Activated CD8-positive, alpha-beta memory T cell treated with anti-CD3 and anti-CD28 coated beads, Interleukin-2, amount 10 ng/mL, durations not matched to agents 7 days and 5 days (primary cell): ENCODE data around the gene APCDD1L. TPM values are rescaled to one million over a fixed set of nuclear protein-coding genes. Genes with fewer than 3 reads are reported as not detected.
"Not testable (repeated sequence)": the region's sequence is repeated elsewhere in the genome, so short reads cannot be mapped to it uniquely, and the experiment has no call there.

Experiments used
- ATAC-seq: fragments of 150-1000 bp; cut with Tn5 transposase; one replicate; pipeline ENCODE4 v1.10.0; 2021; ENCODE audit warnings: moderate library complexity
- CTCF ChIA-PET: fragments of 350-600 bp; sonication (Branson Sonifier 250); formaldehyde crosslinking; loops from one replicate; lab custom pipeline; 2021; ENCODE audit warnings: antibody characterized with exemption; lab: Charles Lee
- DNase-seq: peaks from one replicate; pipeline ENCODE4 v3.0.0-alpha.2; 2020
- H3K27ac Mint-ChIP-seq: one replicate; pipeline ENCODE4 v1.8.0; 2021; ENCODE audit warnings: mild to moderate bottlenecking, mixed read lengths
- H3K27me3 Mint-ChIP-seq: one replicate; pipeline ENCODE4 v1.8.0; 2021; ENCODE audit warnings: mixed read lengths
- H3K36me3 Mint-ChIP-seq: one replicate; pipeline ENCODE4 v1.8.0; 2021; ENCODE audit warnings: mild to moderate bottlenecking, mixed read lengths
- H3K4me1 Mint-ChIP-seq: one replicate; pipeline ENCODE4 v1.8.0; 2021; ENCODE audit warnings: mixed read lengths
- H3K4me3 Mint-ChIP-seq: one replicate; pipeline ENCODE4 v1.8.0; 2021; ENCODE audit warnings: mild to moderate bottlenecking, moderate library complexity, mixed read lengths
- H3K9me3 Mint-ChIP-seq: one replicate; pipeline ENCODE4 v1.8.0; 2022; ENCODE audit warnings: low read depth, mixed read lengths
- total RNA-seq, 2 experiments: library from RNA; stranded (reverse); gene quantifications; one replicate each; pipeline ENCODE4 v1.2.3, GENCODE V29; 2021

Gene APCDD1L
- total RNA-seq, 2 experiments from 2014 or later, result not detected

DNA sequence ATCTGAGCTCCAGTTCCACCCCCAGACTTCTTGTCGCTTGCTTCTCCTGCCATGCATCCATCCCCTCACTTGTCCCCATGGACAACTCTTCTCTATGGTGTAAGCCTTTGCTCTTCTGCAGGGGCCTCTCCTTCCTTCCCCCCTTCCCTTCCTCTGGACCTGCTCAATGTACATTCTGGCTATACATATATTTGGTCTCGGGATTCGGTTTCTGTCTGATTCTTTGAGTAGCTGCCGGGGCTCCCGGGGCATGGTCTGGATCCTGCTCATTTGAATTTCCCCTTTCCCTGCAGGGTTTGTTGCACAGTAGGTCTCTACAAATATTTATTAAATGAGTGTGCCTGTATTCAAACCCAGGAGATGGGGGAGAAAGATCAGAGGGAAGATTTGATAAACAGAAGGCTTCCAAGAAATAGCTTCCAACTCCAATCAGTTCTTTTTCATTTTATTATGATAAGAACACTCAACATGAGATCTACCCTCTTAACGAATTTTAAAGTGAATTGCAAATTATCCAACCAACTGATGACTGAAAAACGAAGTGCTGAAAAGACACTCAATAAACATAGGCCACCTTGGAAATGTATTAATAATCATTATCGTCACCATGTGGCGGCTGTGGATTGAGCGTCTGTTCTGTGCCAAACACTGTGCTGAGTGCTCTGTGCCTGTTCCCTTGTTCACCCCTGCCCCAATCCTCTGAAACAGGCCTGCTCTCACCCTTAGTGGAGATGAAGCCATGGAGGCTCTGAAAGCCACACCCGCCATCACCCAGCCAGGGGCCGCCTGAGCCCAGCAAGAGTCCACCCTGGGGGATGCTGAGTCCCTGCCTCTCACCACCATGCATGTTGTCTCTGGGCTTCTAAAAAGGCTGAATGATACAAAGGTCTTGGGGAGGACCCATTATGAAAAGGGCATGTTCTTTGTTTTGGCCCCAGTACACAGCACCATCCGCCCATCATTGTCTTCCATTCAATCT is 34.3 kb upstream of the APCDD1L start:
- Mint-ChIP-seq H3K9me3 (no peaks in the 10 kb centered on the region), H3K27ac (no peak overlapping the region), H3K36me3 (no peaks in the 10 kb centered on the region), H3K27me3 (peaks cover 21% of the 10 kb centered on the region), H3K4me3 (no peak overlapping the region), H3K4me1 (no peaks in the 10 kb centered on the region)
- DNase-seq (peak; percentile 9), ATAC-seq (no peak)
- CTCF ChIA-PET, result no interaction called here

DNA sequence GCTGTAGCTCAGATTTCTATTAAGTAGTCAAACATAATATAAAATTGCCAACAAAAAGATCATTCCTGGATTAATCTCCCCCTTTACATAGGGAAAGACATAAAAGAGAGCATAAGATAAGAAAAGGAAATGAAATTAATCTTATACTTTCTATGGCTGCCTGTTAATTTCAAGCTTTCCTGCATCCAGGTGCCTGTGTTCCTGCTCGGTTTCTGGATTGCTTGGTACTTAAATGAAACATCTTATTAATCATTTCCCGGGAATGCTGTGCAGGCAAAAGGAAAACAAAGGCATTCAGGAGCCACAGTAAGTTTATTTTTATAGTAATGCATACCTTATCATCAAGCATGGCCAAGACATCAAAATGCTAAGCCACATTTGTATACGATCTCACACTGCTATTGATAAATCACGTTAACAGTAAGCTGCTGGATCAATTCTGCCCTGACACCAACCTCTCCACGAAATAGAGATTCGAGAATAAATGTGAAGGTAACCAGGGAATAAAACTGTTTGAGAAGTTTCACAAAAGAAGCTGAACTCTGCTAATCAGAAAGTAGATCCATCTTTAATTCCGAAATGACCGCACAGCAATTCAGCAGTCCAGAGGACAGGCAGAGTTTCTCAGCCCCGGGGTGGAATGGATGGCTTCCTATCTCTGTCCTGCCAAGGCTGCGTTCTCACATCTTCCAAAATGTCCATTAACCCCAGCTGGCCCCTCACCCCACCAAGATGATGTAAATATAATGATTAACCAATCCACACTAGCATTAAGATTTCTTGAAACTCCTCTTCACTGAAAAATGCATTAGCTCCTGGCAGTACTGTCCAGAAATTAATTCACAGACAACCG is 32.6 kb upstream of the APCDD1L start:
- DNase-seq (peak; percentile 25), ATAC-seq (no peak)
- Mint-ChIP-seq H3K27me3 (peaks cover 17% of the 10 kb centered on the region), H3K4me1 (no peaks in the 10 kb centered on the region), H3K9me3 (no peaks in the 10 kb centered on the region), H3K4me3 (no peak overlapping the region), H3K36me3 (no peaks in the 10 kb centered on the region), H3K27ac (no peak overlapping the region)
- CTCF ChIA-PET, result interaction anchor here (0.7 kb wide), 1 partner anchor 314 kb away, joined by 3 read pairs; no protein-coding TSS in a partner anchor

DNA sequence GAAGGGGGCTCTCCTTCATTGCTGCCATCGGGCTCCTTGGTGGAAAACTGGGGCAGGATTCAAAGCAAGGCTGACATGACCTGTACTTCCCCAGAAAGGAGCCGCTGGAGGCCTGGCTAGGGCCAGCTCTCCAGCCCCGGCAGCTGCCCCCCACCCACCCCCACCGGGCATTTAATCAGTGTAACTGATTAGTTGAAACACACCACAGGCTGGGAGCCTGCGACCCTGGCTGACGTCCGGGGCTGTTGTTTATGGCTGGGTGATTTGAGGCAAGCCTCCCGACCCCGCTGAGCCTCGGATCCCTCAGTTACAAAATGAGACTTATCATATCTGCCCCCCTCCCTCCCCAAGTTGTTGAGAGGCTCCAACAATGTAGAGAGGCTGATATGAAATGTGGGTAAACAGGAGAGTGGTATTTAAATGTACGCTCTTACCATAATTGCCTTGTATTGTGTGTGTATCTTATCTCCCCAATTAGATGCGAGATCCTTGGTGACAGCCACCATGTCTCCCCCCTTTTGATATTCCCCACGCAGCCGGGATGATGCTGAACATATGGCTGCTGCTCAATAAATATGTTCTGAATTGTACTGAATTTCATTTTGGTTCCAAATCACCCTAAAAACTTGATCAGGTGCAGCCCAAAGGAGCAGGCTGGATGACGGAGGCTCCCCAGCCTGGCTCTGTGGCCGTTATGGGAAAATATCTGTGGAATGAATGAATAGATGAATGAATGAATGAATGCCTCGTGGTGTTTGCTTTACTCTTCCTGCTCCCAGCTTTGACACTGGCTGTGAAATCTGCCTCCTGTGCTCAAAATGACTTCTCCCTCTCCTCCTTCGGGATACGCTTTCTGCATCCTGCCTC is 31.8 kb upstream of the APCDD1L start:
- H3K9me3 Mint-ChIP-seq, result no peaks in the 10 kb centered on the region
- CTCF ChIA-PET, result interaction anchor here (0.7 kb wide), 1 partner anchor 313 kb away, joined by 3 read pairs; no protein-coding TSS in a partner anchor
- H3K36me3 Mint-ChIP-seq, result no peaks in the 10 kb centered on the region
- H3K27ac Mint-ChIP-seq, result no peak overlapping the region
- DNase-seq (no peak), ATAC-seq (no peak)
- H3K4me1 Mint-ChIP-seq, result no peaks in the 10 kb centered on the region
- no peak overlapping the region for H3K4me3 Mint-ChIP-seq
- peaks cover 17% of the 10 kb centered on the region for H3K27me3 Mint-ChIP-seq

DNA sequence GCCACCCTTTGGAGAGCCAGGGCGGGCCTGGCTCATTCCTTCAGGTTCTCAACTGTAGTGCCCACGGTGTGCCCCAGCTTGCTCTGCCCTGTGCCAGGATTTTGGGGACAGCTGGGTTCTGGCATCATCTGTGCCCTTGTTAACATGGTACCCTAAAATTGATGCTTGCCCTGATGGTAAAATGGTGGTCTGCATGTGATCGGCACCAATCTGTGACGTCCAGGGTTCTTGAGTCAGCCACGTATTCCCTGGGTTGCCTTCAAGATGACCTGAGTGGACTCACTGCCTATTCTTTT is 31.2 kb upstream of the APCDD1L start:
- Mint-ChIP-seq H3K27me3 (peaks cover 17% of the 10 kb centered on the region), H3K27ac (no peak overlapping the region), H3K9me3 (no peaks in the 10 kb centered on the region), H3K4me1 (peaks cover 2% of the 10 kb centered on the region), H3K36me3 (no peaks in the 10 kb centered on the region), H3K4me3 (no peak overlapping the region)
- CTCF ChIA-PET, result no interaction called here
- DNase-seq (no peak), ATAC-seq (no peak)

DNA sequence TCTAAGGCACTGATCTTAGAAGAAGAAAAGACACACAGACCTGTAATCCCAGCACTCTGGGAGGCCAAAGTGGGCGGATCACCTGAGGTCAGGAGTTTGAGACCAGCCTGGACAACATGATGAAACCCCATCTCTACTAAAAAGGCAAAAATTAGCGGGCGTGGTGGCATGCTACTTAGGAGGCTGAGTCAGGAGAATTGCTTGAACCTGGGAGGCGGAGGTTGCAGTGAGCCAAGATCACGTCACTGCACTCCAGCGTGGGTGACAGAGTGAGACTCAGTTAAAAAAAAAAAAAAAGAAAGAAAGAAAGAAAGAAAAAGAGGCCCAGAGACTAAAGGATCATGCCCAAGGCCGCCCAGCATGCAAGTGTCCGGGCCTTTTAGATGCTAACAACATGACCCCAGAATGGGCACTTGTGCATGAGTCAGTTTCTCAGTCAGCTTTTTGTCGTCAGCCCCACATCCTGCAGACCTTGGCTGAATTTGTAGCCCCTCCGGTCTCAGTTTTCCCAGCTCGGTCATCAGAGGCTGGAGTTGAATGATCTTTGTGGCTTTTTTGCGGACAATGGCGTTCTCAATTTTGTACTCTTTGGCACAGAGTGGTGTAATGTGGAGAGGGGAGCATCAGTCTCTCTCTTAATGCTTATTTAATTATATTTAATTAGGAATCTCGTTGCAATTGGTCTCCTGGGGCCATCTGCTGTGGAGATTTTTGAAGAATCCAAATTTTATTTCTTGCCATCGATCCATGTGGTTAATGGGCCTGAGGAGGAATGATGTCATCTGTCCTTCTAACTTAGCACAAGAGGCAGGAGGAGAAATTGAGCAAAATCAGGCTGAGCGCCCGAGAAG is 30.6 kb upstream of the APCDD1L start:
- H3K36me3 Mint-ChIP-seq, result no peaks in the 10 kb centered on the region
- no peak overlapping the region for H3K27ac Mint-ChIP-seq
- no peak overlapping the region for H3K4me3 Mint-ChIP-seq
- ATAC-seq (no peak), DNase-seq (no peak)
- H3K9me3 Mint-ChIP-seq, result no peaks in the 10 kb centered on the region
- peaks cover 2% of the 10 kb centered on the region for H3K4me1 Mint-ChIP-seq
- H3K27me3 Mint-ChIP-seq, result peaks cover 17% of the 10 kb centered on the region
- CTCF ChIA-PET, result no interaction called here

DNA sequence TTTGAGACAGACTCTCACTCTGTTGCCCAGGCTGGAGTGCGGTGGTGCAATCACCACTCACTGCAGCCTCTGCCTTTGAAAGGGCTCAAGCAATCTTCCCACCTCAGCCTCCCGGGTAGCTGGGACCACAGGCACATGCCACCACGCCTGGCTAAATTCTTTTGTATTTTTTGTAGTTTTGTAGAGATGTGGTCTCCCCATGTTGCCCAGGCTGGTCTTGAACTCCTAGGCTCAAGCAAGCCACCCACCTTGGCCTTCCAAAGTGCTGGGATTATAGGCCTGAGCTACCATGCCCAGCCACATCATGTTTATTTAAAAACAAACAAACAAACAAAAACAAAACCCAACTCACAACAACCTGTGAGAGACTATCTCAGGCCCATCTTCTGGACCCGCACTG is 29.7 kb upstream of the APCDD1L start:
- Mint-ChIP-seq H3K27ac (no peak overlapping the region), H3K4me3 (no peak overlapping the region), H3K27me3 (peaks cover 15% of the 10 kb centered on the region), H3K4me1 (peaks cover 2% of the 10 kb centered on the region), H3K9me3 (no peaks in the 10 kb centered on the region), H3K36me3 (no peaks in the 10 kb centered on the region)
- CTCF ChIA-PET, result no interaction called here
- ATAC-seq (no peak), DNase-seq (no peak)

DNA sequence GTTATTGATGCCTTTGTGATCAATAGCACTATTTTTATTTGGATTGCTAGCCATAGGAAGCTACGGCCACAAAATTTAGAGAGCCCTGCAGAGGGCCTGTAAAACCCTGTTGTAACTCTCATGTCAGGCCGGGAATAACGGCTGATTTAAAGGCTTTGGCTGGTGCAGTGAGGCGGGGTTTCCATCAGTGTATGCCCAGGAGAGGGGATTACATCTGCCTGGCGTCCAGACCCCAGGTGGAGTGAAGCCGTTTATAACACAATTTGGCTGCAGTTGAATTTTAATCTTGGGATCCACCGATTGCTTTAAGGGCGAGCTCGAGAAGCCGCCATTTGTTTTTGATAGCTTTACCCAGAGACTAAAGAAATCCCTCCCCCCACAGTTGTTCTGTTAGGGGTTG is 29.1 kb upstream of the APCDD1L start:
- H3K27me3 Mint-ChIP-seq, result peaks cover 15% of the 10 kb centered on the region
- CTCF ChIA-PET, result no interaction called here
- H3K4me3 Mint-ChIP-seq, result no peak overlapping the region
- no peaks in the 10 kb centered on the region for H3K36me3 Mint-ChIP-seq
- no peak for DNase-seq
- ATAC-seq, result no peak
- peaks cover 2% of the 10 kb centered on the region for H3K4me1 Mint-ChIP-seq
- H3K27ac Mint-ChIP-seq, result no peak overlapping the region
- peaks cover 2% of the 10 kb centered on the region for H3K9me3 Mint-ChIP-seq

DNA sequence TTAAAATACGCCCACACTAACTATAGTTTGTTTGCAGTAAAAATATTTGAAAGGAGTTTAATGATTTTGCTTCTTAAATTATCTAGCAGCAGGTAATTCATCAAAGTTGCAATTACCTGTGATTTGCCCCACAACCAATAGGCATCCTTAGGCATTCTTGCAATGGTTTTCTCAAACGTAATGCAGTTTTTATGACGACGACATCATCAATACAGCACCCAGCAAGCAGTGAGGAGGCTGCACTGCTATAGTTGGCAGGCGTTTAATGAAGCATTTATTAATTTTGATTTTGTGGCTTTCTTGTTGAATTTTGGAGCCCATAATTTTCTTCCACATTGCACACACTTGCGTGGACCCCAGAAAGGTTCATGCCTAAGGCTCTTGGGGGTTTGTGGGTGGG is 28.1 kb upstream of the APCDD1L start:
- DNase-seq, result no peak
- Mint-ChIP-seq H3K4me3 (no peak overlapping the region), H3K4me1 (peaks cover 5% of the 10 kb centered on the region), H3K9me3 (peaks cover 2% of the 10 kb centered on the region), H3K27ac (no peak overlapping the region), H3K27me3 (peaks cover 11% of the 10 kb centered on the region), H3K36me3 (no peaks in the 10 kb centered on the region)
- CTCF ChIA-PET, result interaction anchor here (0.5 kb wide), 1 partner anchor 781 kb away, joined by 3 read pairs; no protein-coding TSS in a partner anchor
- no peak for ATAC-seq

DNA sequence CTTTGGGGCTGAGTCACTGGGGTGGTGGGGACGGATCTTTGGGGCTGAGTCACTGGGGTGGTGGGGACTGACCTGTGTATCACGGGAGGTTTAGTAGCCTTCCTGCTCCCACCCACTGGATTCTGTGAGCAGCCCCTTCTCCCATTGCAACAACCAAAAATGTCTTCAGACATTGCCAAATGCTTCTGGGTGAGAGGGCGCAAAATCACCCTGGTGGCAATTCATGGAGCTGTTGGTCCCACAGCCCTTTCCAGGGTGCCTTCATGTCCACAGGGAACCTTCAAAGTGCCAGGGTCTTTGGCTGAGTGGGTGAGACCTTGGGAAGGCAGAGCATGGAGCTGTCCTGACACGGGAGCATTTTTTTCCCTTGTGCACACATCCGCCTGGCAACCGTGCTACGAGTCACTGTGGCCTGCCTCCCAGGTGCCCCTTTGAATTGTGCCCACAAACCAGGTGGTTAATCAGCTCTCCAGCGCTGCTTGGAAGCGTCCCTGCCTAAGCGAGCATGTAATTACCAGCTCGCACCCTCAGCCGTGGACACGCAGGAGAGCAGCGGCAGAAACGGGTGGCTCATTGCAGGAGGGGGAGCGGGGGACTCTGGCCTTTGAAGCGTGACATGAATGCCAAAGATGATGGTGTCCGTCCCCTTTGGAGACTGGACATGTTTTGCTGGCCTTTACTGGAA is 27.4 kb upstream of the APCDD1L start:
- Mint-ChIP-seq H3K36me3 (no peaks in the 10 kb centered on the region), H3K4me1 (peaks cover 5% of the 10 kb centered on the region), H3K27me3 (peaks cover 6% of the 10 kb centered on the region), H3K4me3 (no peak overlapping the region), H3K27ac (no peak overlapping the region), H3K9me3 (peaks cover 2% of the 10 kb centered on the region)
- ATAC-seq (no peak), DNase-seq (no peak)
- CTCF ChIA-PET, result interaction anchor here (0.5 kb wide), 1 partner anchor 782 kb away, joined by 3 read pairs; no protein-coding TSS in a partner anchor

DNA sequence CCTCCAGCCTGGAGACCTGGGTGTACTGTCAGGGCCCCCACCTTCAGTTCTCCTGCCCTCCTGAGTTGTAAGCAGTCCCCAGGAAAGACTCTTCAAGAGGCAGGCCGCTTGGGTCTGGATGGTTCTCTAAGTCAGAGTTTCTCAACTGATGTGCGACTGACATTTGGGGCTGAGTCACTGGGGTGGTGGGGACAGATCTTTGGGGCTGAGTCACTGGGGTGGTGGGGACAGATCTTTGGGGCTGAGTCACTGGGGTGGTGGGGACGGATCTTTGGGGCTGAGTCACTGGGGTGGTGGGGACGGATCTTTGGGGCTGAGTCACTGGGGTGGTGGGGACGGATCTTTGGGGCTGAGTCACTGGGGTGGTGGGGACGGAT is 26.8 kb upstream of the APCDD1L start:
- not testable (repeated sequence) for ATAC-seq, DNase-seq, H3K9me3 Mint-ChIP-seq

DNA sequence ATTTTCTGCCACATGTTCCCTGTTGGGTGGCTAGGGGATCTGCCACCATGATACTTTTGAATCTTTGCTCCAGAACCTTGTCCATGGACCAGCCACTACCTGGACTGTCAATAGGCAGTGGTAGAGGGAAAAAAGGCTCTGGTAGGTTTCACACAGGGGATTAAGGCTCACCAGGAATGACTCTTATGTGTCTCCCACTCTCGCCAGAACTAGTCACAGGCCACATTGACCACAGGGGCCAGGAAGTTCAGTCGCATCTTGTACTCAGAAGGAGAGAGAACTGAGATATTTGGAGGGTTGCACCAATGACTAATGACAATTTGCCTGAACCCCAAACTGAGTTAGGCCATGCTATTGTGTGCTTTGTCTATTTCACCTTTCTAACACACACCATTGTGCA is 23.6 kb upstream of the APCDD1L start:
- Mint-ChIP-seq H3K27ac (no peak overlapping the region), H3K4me1 (peaks cover 5% of the 10 kb centered on the region), H3K4me3 (no peak overlapping the region), H3K9me3 (peaks cover 2% of the 10 kb centered on the region), H3K27me3 (peaks cover 2% of the 10 kb centered on the region), H3K36me3 (no peaks in the 10 kb centered on the region)
- ATAC-seq (no peak), DNase-seq (no peak)
- CTCF ChIA-PET, result no interaction called here

More for the DNA sequence above, 26.8 kb upstream of the APCDD1L start:
- H3K4me1 Mint-ChIP-seq, H3K27ac Mint-ChIP-seq, H3K4me3 Mint-ChIP-seq, H3K36me3 Mint-ChIP-seq, CTCF ChIA-PET, H3K27me3 Mint-ChIP-seq: not testable (repeated sequence)

DNA sequence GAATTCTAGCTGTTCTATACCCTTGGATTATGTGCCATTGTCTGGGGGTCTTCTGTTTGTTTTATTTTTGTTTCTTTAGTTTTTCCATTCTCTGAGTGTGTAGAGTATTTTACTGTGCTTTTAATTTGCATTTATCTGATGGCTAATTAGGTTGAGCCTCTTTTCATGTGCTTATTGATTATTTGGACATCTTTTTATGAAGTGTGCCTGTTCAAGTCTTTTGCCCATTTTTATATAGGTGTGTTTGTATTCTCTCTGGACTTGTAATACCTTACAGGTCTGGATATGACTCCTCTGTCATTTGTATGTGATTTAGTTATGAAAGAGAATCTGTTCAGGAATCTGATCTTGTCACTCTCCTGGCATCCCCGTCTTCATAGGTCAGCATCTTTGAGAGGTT is 22.6 kb upstream of the APCDD1L start:
- peaks cover 5% of the 10 kb centered on the region for H3K4me1 Mint-ChIP-seq
- no peaks in the 10 kb centered on the region for H3K27me3 Mint-ChIP-seq
- DNase-seq, result no peak
- H3K27ac Mint-ChIP-seq, result no peak overlapping the region
- peaks cover 6% of the 10 kb centered on the region for H3K9me3 Mint-ChIP-seq
- CTCF ChIA-PET, result no interaction called here
- no peak for ATAC-seq
- no peaks in the 10 kb centered on the region for H3K36me3 Mint-ChIP-seq
- no peak overlapping the region for H3K4me3 Mint-ChIP-seq
